ENCODE measurements around the gene MIPOL1.
"Not testable (repeated sequence)": the region's sequence is repeated elsewhere in the genome, so short reads cannot be mapped to it uniquely, and the experiment has no call there.

MIPOL1 gene

DNA sequence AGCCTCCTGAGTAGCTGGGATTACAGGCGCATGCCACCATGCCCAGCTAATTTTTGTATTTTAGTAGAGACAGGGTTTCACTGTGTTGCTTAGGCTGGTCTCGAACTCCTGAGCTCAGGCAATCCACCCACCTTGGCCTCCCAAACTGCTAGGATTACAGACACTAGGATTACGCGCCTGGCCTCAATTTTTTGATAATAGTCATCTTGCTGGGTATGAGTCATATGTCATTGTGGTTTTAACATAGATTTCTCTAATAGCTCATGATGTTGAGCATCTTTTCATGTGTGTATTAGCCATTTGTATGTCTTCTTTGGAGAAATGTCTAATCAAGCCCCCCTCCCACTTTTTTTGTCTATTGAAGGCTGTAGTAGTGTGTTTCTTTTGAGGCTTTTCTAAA is 38.3 kb downstream of the MIPOL1 start:
- DNase-seq: not testable (repeated sequence)

DNA sequence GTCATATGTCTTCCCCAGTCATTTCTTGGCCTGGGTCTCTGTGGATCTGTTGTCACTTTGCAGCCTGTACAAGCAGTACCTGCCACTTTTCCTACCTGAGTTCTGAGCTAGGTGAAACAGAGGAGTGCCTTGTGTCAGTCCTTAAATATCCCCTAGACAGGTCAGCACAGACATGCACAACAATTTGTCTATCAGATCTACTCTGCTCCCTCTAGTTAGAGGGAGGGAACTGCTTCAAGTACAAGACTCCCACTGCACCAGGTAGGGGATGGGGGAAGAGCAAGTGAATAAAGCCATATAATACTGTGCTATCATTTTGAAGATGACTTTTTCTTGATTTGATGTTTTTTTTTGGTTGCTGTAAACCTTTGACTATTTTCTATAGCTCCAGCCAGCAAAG is 39.4 kb downstream of the MIPOL1 start:
- DNase-seq: no peak

GRCh38 chr14:37237735-37238200 is 40.0 kb downstream of the MIPOL1 start:
- DNase-seq: no peak

GRCh38 chr14:37241198-37241597 is 43.5 kb downstream of the MIPOL1 start:
- no peak for DNase-seq

DNA sequence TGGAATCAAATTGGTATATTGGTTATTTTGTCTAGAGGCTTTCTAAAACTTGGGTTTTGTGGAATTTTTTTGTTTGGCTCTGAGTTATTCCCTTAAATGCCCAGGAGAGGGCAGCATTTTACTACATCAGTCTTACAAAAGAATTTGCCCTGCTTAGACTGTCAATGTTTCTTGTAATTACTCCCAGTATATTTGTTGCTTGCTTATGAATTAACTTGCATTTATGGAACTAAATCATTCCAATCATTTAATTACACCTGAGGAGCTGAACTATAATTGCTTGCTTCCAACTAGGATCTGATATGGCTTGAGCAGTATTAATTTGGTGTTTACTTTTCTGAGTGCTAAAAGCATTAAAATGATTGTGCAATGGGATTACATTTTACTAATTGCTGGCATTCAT is 48.7 kb downstream of the MIPOL1 start:
- no peak for DNase-seq

- DNase-seq: no peak
These were observed 50.2 kb downstream of the MIPOL1 start for GRCh38 chr14:37247791-37248461.

DNA sequence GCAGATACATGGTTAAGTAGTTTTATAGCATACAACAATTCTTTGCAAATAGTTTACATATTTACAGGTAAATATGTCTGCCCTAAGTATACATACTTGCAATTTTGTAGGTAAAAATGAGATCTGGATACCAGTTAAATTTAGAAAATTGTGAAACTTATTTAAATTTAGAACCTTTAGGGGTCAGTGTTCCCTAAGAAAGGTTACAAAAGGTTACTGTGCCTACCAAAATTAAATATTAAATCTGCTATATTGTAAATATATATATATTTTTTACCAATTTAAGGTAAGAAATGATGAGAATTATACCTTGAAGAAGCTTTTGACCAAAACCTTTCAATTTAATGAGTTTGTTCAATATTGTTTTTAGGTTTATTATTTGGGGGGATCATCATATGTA is 54.0 kb downstream of the MIPOL1 start:
- no peak for DNase-seq

DNA sequence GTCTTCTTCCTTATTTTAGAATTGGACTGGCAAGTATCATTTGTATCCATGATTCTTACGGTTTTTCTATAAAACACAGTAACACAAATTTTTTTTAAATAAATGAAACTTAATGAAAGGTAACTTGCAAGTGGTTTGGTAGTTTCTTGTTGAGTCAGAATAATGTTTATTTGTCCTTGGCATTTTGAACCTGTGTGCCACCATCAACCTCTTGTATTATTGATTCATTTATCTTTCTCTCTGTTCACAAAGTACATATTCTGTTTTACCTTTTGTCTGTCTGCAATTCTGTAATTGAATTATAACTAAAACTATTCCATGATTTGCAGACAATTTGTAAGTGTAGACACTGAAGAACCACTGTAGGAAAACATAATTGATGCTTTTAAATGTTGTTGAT is 54.7 kb downstream of the MIPOL1 start:
- no peak for DNase-seq

- no peak for DNase-seq
These were observed 56.2 kb downstream of the MIPOL1 start for GRCh38 chr14:37253905-37254304.

DNA sequence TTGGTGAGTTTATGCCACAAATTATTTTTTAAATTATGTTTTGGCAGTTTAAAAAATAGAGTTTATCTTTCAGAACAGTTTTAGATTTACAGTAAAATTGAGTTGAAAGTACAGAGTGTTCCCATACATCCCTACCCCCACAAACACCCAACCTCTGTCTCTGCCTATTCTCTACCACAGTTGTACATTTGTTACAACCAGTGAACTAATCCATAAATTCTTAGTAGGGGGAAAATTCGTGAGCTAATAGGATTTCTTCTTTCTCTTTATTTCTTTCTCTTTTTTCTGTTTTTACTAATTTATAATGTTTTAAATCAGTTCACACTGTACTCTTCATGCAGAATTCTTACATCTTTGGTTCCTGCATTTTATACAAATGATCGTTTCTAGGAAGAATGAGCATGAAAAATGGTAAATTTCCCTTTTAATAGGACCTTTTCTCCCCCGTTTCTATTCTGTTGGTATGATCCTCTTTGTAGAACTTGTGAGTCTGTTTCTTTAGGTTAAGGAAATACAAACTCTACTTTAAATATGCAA is 56.7 kb downstream of the MIPOL1 start:
- no peak for DNase-seq

GRCh38 chr14:37257501-37258070 is 59.8 kb downstream of the MIPOL1 start:
- DNase-seq: no peak

- DNase-seq: no peak
These were observed 64.9 kb downstream of the MIPOL1 start for GRCh38 chr14:37262649-37263048.

GRCh38 chr14:37263656-37264236 is 66.0 kb downstream of the MIPOL1 start:
- DNase-seq: no peak

DNA sequence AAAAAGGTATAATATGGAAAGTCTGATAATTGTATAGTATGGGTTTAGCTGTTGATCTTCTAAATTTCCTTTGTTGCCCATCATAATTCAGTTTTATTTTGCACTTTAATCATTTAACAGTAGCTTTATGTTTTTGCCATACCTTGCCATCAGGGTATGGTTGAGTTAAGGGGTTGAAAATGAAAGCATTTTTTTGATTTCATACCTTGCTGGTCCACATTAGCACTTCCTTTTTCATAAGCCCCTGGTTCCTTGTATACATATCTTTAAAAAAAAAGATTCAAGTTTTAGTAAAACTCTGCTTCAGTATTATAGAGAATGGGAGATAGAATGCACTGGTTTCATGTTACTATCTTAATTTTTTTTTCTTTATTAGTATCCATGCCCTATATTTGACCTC is 71.1 kb downstream of the MIPOL1 start:
- DNase-seq: no peak

DNA sequence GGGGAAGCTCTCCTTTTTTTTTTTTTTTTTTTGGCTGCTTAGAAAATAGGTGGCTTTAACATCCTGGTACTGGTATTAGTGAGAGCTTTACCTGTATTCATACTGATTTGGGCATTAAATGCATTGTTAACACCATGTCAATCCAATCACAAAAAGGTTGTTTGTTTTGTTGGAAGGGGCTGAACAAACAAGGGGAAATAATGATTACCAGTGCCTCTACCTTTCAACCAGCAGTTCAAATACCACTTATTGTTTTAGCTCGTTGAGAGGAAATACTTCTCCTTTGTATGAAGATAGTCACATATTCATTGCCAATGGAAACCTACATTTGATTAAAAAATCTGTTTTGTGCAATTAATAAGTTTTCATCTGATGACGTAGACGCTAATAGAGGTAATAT is 72.9 kb downstream of the MIPOL1 start:
- DNase-seq: no peak

DNA sequence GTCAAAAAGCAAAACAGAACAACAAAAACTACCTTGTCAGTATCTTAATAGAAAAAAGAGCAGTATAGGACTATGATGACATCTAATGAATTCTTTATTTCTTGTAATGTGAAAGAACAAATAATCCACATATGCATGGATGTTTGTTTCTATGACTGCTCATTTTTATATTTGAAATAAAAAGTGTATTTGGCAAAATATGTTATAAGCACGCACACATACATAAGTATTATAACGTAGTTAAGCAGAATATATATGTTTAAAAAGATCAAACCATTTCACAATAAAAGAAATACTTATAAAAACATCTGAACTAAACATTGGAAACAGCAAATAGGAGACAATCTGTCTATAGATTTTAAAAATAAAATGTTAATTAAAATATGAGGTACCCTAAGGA is 74.8 kb downstream of the MIPOL1 start:
- DNase-seq: no peak

DNA sequence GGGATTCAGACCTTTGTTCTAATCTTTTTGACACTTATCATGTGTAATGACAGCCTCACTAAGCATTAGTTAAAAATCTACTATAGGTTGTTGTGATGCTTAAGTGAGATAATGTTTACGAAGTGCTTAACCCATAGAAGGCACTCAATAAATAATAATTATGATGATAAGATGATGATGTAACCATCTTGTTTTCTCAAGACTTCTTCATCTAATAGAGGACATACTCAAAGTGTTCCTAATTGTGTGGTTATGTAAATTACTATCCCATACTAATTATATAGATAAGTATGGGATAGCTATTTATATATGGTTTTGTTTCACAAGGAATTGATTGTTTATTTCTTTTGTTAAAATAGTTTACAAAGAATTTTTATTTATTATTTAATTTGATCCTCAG is 76.9 kb downstream of the MIPOL1 start:
- no peak for DNase-seq

- no peak for DNase-seq
These were observed 78.2 kb downstream of the MIPOL1 start for GRCh38 chr14:37275963-37276362.

DNA sequence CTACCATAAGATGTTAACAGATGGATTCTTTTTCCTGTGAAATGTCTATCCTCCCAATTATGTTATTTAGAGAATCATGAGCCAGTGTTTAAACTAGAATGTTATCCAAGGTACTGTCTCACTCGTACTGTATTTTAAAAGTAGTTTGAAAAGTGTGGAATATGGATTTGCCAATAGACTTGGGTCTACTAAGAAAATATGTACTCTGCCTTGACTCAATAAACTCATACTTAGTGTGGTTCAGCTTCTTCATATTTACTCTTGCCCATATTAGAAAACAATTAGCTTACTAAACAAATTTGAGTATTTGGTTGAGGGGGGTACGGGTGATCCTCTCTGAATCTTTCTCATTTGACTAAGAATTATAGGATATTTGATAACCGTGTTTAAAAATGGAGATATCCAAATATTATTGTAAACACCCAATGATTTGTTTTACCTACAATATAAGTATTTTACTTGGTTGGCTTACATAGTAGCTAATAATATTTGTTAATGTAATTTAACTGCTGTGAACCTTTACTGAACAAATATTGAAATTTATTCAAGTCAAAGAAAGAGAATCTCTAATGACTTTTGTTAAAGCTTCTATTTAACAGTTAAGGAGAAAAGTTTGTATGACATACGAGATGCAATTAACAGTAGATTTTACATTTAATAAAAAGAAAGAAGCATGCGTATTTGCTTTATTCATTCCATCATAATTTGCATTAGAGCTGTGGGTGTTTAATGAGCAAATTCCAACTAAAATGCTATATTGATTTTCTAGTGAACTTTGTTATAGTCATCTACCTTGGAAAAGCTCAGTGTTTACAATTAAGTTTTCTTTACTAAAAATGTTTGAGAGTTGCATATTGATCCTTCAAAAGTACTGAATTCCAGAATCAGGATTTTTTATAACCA is 81.2 kb downstream of the MIPOL1 start:
- DNase-seq: no peak

DNA sequence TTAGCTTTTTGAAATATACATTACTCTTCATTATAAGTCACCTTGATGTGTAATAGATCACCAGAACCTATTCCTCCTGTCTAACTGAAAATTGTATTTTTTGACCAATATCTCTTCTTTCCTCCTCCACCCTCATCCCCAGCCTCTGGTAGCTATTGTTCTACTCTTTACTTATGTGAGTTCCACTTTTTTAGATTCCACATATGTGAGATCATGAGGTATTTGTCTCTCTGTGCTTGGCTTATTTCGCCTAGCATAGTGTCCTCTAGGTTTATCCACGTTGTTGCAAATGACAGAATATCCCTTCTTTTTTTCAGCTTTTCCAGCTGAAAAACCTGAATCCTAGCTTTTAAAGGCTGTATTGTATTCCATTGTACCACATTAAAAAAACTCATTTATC is 82.1 kb downstream of the MIPOL1 start:
- no peak for DNase-seq

GRCh38 chr14:37284760-37285159 is 87.0 kb downstream of the MIPOL1 start:
- no peak for DNase-seq

GRCh38 chr14:37285220-37285619 is 87.5 kb downstream of the MIPOL1 start:
- DNase-seq: no peak

DNA sequence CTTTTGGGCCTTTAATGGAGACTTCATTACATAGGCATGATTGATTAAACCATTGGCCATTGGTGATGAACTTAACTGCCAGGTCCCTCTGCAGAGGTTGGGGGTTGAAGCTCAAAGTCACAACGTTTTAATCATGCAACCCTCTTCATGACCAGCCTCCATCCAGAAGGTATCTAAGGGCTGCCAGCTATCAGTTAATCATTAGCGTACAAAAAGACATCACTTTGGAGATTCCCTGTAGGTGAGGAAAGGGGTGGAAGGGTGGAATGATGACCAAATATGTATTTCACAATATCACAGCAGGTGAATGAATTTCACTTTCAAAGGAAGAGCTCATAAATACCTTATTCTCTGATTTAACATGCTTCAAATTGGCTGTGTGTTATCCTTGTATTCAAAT is 92.0 kb downstream of the MIPOL1 start:
- no peak for DNase-seq

Measured in stimulated activated CD4-positive, alpha-beta T cell treated with anti-CD3 and anti-CD28 coated beads, Interleukin-2, amount 100 ng/mL, for 48 hours (primary cell).